Smooth muscle cell (in vitro differentiated cells): ENCODE data around the gene TOR4A. TPM values are rescaled to one million over a fixed set of nuclear protein-coding genes. Genes with fewer than 3 reads are reported as not detected.

Source experiments
- DNase-seq: peaks from one replicate; lab custom pipeline; 2025; ENCODE audit not compliant: unreplicated experiment; lab: John Stamatoyannopoulos, UW
- H2AFZ ChIP-seq: fragments of 200-600 bp; sonication (generic); 2 replicates; pipeline ENCODE4 v1.6.0; 2016; ENCODE audit warnings: antibody characterized with exemption, low read depth, mild to moderate bottlenecking
- H3F3A ChIP-seq: fragments of 200-600 bp; sonication (generic); 2 replicates; pipeline ENCODE4 v1.6.0; 2017; ENCODE audit warnings: antibody characterized with exemption, low read depth
- H3K27ac ChIP-seq: fragments of 200-600 bp; sonication (generic); 2 replicates; pipeline ENCODE4 v1.5.1; 2016; ENCODE audit warnings: low read depth, mild to moderate bottlenecking
- H3K27me3 ChIP-seq: fragments of 200-600 bp; sonication (generic); 2 replicates; pipeline ENCODE4 v1.6.1; 2016; ENCODE audit warnings: low read depth, mild to moderate bottlenecking
- H3K36me3 ChIP-seq: fragments of 200-600 bp; sonication (generic); 2 replicates; pipeline ENCODE4 v1.5.1; 2016; ENCODE audit warnings: low read depth
- H3K4me1 ChIP-seq: fragments of 200-600 bp; sonication (generic); 2 replicates; pipeline ENCODE4 v1.5.1; 2016; ENCODE audit warnings: low read depth
- H3K4me2 ChIP-seq: fragments of 200-600 bp; sonication (generic); 2 replicates; pipeline ENCODE4 v1.6.0; 2016; ENCODE audit warnings: mild to moderate bottlenecking
- H3K4me3 ChIP-seq: fragments of 200-600 bp; sonication (generic); 2 replicates; pipeline ENCODE4 v1.5.1; 2016; ENCODE audit warnings: mild to moderate bottlenecking
- H3K79me2 ChIP-seq: fragments of 200-600 bp; sonication (generic); 2 replicates; pipeline ENCODE4 v1.6.0; 2016; ENCODE audit warnings: low read depth, mild to moderate bottlenecking
- H3K9ac ChIP-seq: fragments of 200-600 bp; sonication (generic); 2 replicates; pipeline ENCODE4 v1.6.0; 2016; ENCODE audit warnings: low read depth
- H3K9me3 ChIP-seq: fragments of 200-600 bp; sonication (generic); replicated peaks from 2 replicates; pipeline ENCODE4 v1.5.1; 2016; ENCODE audit warnings: low read depth
- H4K20me1 ChIP-seq: fragments of 200-600 bp; sonication (generic); 2 replicates; pipeline ENCODE4 v1.6.0; 2016; ENCODE audit warnings: low read depth
- WGBS: methylation state at CpG from one replicate; pipeline ENCODE4 v1.1.7; 2016; ENCODE audit warnings: low lambda C conversion rate; 5-methylcytosine and 5-hydroxymethylcytosine counted together
- polyA plus RNA-seq: library from polyadenylated mRNA; unstranded; fragments of >200 nt; fragmentation: Nextera tagmentation; extraction: Ambion mirVana; gene quantifications from 2 replicates; pipeline ENCODE4 v1.2.1, GENCODE V29; 2016
- total RNA-seq: library from RNA; depleted of rRNA; stranded (reverse); fragments of >200 nt; gene quantifications from 2 replicates; pipeline ENCODE4 v1.2.3, GENCODE V29; 2014
- TF ChIP-seq, protein P1 (sequence below): fragments of 200-600 bp; sonication (generic); IDR thresholded peaks from 2 replicates; pipeline ENCODE4 v1.5.1; 2017; ENCODE audit warnings: borderline replicate concordance, mild to moderate bottlenecking, antibody characterized with exemption; ENCODE audit not compliant: insufficient read depth, poor library complexity, severe bottlenecking

Gene TOR4A
- total and polyA plus RNA-seq, 2 experiments from 2014 or later: 5.5 to 6.3 TPM

DNA sequence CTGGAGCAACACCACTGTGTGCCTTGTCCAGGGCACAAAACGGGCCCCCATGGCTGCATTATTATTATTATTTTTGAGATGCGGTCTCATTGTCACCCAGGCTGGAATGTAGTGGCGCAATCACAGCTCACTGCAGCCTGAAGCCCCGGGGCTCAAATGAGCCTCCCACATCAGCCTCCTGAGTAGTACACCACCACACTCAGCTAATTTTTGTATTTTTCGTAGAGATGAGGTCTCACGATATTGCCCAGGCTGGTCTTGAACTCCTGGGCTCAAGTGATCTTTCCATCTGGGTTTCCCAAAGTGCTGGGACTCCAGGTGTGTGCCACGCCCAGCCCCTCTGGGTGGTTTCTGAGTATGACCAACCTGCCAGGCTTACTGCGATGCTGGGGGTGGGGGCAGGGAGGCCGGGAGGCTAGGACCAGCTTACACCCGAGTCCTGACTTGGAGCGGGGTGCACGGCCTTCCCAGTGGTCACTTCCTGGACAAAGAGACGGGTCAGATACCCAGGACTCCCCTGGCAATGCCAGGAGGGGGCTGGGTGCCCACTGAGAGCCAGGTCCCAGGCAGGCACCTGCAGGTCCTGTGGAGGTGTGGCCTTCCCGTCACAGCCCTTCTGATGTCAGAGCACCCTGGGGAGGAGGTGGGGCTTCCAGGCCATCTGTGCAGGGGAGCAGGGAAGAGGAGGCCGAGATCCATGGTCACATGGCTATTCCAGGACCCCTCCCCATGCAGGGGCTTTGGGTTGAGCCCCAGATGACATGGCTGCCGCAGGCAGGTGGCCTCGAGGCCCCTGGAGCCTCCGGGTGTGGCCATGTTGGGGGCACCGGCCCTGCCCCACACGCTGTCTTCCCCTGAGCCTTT is 32.9 kb downstream of the TOR4A start:
- Histone ChIP-seq H3K4me3 (no peak overlapping the region), H3K27ac (peak overlapping the region; percentile 52), H3K79me2 (no peaks in the 10 kb centered on the region), H2AFZ (no peak overlapping the region), H4K20me1 (no peaks in the 10 kb centered on the region), H3K9me3 (no peaks in the 10 kb centered on the region), H3K4me2 (no peak overlapping the region), H3K27me3 (no peaks in the 10 kb centered on the region), H3K4me1 (peaks cover 26% of the 10 kb centered on the region), H3F3A (no peaks in the 10 kb centered on the region), H3K9ac (no peak overlapping the region), H3K36me3 (no peaks in the 10 kb centered on the region)
- TF ChIP-seq, protein P1, sequence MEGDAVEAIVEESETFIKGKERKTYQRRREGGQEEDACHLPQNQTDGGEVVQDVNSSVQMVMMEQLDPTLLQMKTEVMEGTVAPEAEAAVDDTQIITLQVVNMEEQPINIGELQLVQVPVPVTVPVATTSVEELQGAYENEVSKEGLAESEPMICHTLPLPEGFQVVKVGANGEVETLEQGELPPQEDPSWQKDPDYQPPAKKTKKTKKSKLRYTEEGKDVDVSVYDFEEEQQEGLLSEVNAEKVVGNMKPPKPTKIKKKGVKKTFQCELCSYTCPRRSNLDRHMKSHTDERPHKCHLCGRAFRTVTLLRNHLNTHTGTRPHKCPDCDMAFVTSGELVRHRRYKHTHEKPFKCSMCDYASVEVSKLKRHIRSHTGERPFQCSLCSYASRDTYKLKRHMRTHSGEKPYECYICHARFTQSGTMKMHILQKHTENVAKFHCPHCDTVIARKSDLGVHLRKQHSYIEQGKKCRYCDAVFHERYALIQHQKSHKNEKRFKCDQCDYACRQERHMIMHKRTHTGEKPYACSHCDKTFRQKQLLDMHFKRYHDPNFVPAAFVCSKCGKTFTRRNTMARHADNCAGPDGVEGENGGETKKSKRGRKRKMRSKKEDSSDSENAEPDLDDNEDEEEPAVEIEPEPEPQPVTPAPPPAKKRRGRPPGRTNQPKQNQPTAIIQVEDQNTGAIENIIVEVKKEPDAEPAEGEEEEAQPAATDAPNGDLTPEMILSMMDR: no peak
- no peak for DNase-seq
- 86% methylated on average over 18 of the region's 20 CpGs for WGBS

DNA sequence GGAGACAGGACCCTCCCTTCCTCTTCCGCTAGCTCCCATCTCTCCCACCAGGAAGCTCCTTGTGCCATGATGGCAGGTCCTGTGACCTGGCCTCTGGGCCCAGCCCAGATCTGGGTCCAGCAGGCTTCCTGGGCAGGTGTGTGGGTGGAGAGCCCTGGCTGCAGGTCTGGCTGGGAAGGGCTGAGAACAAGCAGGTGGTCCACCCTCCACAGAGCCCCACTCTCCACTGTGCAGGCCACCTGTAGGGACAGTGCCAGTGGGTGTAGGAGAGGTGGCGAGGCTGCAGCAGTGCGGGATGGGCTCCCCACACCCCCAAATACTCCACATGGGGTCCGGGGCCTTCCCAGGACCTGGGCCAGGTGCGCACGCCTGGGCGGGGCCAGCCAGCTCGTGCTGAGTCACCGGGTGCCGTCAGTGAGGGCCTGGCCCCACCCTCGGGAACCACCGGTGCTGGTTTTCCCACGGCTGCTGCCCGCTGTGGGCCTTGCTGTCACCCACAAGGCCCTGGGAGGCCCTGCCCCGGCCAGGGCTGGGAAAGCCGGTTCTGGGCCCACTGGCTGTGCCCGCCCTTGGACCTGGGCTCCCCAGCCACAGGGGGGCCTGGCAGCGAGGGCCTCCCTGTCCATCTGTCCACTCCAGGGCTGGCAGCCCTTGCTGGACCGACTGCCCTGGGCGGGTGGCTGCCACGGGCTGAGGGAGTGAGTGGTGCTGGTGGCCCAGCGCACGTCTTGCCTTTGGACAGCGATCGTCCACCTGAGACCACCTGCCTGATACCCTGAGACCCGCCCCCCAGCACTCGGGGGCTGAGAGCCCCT is 33.9 kb downstream of the TOR4A start:
- H3K79me2 ChIP-seq: no peaks in the 10 kb centered on the region
- no peaks in the 10 kb centered on the region for H3F3A ChIP-seq
- H3K9me3 ChIP-seq: no peaks in the 10 kb centered on the region
- H3K4me3 ChIP-seq: no peak overlapping the region
- no peaks in the 10 kb centered on the region for H3K27me3 ChIP-seq
- H2AFZ ChIP-seq: no peak overlapping the region
- H3K36me3 ChIP-seq: no peaks in the 10 kb centered on the region
- H3K27ac ChIP-seq: peak overlapping the region; percentile 52
- H3K9ac ChIP-seq: no peak overlapping the region
- H3K4me2 ChIP-seq: no peak overlapping the region
- peaks cover 22% of the 10 kb centered on the region for H3K4me1 ChIP-seq
- WGBS: 81% methylated on average over 21 of the region's 27 CpGs
- TF ChIP-seq, protein P1: no peak
- no peaks in the 10 kb centered on the region for H4K20me1 ChIP-seq
- DNase-seq: no peak

DNA sequence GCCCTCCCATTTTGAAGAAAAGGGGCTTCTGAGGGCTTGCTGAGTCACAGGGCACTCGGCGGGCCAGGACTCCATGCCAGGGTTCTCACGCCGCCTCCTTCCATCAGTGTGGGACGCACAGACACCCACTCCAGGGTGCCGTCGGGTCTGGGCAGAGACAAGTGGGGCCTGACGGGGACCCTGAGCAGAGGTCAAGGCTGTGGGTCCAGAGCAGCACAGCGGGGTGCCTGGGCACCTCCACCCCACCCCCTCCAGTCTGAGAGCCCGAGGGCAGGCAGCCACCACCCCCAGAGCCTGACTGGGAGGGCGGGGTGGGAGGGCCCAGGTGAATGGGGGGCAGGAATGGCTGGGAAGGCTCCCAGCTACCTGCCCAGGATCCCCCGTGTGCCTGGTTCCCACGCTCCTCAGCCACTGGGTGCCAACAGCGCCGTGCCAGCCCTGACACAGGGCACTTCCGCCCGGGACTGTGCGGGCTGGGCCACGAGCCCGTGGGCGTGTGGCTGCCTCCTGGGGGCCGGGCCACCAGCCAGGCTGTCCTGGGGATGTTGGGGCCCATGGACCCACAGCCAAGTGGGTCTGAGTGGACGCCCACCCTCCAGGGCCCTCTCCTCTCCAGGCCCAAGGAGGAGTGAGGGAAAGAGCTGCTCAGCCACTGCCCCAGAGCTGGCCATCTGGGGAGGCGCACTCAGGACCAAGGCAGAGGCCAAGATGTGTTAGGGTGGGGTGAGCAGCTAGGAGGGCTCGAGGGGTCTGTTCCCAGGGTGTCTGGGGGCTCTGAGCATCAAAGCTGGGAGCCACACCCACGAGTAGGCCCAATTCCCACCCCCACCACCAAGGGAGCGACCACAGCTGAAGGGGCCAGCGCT is 34.7 kb downstream of the TOR4A start:
- Histone ChIP-seq H2AFZ (no peak overlapping the region), H3K4me2 (no peak overlapping the region), H3K27ac (peak overlapping the region; percentile 31), H3K4me3 (no peak overlapping the region), H3K9ac (no peak overlapping the region), H3K9me3 (no peaks in the 10 kb centered on the region), H3F3A (no peaks in the 10 kb centered on the region), H3K27me3 (no peaks in the 10 kb centered on the region), H3K36me3 (no peaks in the 10 kb centered on the region), H3K79me2 (no peaks in the 10 kb centered on the region), H3K4me1 (peaks cover 26% of the 10 kb centered on the region), H4K20me1 (no peaks in the 10 kb centered on the region)
- TF ChIP-seq, protein P1: no peak
- 92% methylated on average over 26 of the region's 28 CpGs for WGBS
- no peak for DNase-seq
